C4-2B (cell line): ENCODE data around the gene RUNX3.

Experiments used
- CTCF ChIP-seq: fragments of 450-650 bp; conservative IDR thresholded peaks from 2 replicates; pipeline ENCODE4 v1.5.1; 2017; ENCODE audit warnings: mild to moderate bottlenecking
- ZFX ChIP-seq: fragments of 450-650 bp; IDR thresholded peaks from 2 replicates; pipeline ENCODE4 v1.6.1; 2017

GRCh38 chr1:24958766-24959622 lies 28.9 kb upstream of the RUNX3 start:
- no peak for TF ChIP-seq CTCF
- no peak for TF ChIP-seq ZFX
